Osteocyte (in vitro differentiated cells): ENCODE measurements around the gene DPF1. TPM values are rescaled to one million over a fixed set of nuclear protein-coding genes. Genes with fewer than 3 reads are reported as not detected.

Experiments
- DNase-seq: peaks from one replicate; pipeline ENCODE4 v3.0.0; 2021; ENCODE audit warnings: mixed read lengths; ENCODE audit not compliant: unreplicated experiment; ENCODE audit errors: extremely low spot score
- H3K27ac Mint-ChIP-seq: one replicate; pipeline ENCODE4 v1.8.0; 2021; ENCODE audit warnings: mild to moderate bottlenecking, mixed read lengths; ENCODE audit not compliant: unreplicated experiment
- H3K27me3 Mint-ChIP-seq: one replicate; pipeline ENCODE4 v1.8.0; 2021; ENCODE audit warnings: mixed read lengths; ENCODE audit not compliant: unreplicated experiment
- H3K36me3 Mint-ChIP-seq: one replicate; pipeline ENCODE4 v1.8.0; 2021; ENCODE audit warnings: mixed read lengths; ENCODE audit not compliant: unreplicated experiment
- H3K4me1 Mint-ChIP-seq: one replicate; pipeline ENCODE4 v1.8.0; 2021; ENCODE audit warnings: mixed read lengths; ENCODE audit not compliant: unreplicated experiment
- H3K4me3 Mint-ChIP-seq: one replicate; pipeline ENCODE4 v1.8.0; 2021; ENCODE audit warnings: mild to moderate bottlenecking, moderate library complexity, mixed read lengths; ENCODE audit not compliant: unreplicated experiment
- H3K9me3 Mint-ChIP-seq: one replicate; pipeline ENCODE4 v1.8.0; 2021; ENCODE audit warnings: mixed read lengths; ENCODE audit not compliant: unreplicated experiment
- CTCF ChIP-seq: fragments of 200-600 bp; sonication (generic); IDR thresholded peaks from 2 replicates; pipeline ENCODE4 v1.5.0; 2021; ENCODE audit warnings: antibody characterized with exemption, mild to moderate bottlenecking, moderate library complexity
- total RNA-seq: library from RNA; stranded (reverse); gene quantifications from 2 replicates; pipeline ENCODE4 v1.2.1, GENCODE V29; 2021

Gene DPF1
- total RNA-seq, 1 donor from 2014 or later = 2.2 TPM

- Mint-ChIP-seq H3K4me3 (no peak overlapping the region), H3K9me3 (no peaks in the 10 kb centered on the region), H3K27me3 (no peaks in the 10 kb centered on the region), H3K4me1 (peaks cover 2% of the 10 kb centered on the region), H3K36me3 (no peaks in the 10 kb centered on the region), H3K27ac (no peak overlapping the region)
- DNase-seq = no peak
- no peak for TF ChIP-seq CTCF
These were observed 5.8 kb downstream of the DPF1 start for GRCh38 chr19:38218204-38218603.

GRCh38 chr19:38216785-38217641 is 7.0 kb downstream of the DPF1 start:
- Mint-ChIP-seq H3K4me3 (no peak overlapping the region), H3K9me3 (no peaks in the 10 kb centered on the region), H3K27ac (no peak overlapping the region), H3K4me1 (peaks cover 2% of the 10 kb centered on the region), H3K27me3 (no peaks in the 10 kb centered on the region), H3K36me3 (no peaks in the 10 kb centered on the region)
- no peak for TF ChIP-seq CTCF
- no peak for DNase-seq

GRCh38 chr19:38213911-38214625 is 10.0 kb downstream of the DPF1 start:
- no peak overlapping the region for H3K4me3 Mint-ChIP-seq
- peaks cover 20% of the 10 kb centered on the region for H3K4me1 Mint-ChIP-seq
- DNase-seq = no peak
- TF ChIP-seq CTCF = no peak
- H3K27ac Mint-ChIP-seq = no peak overlapping the region
- H3K9me3 Mint-ChIP-seq = no peaks in the 10 kb centered on the region
- H3K36me3 Mint-ChIP-seq = no peaks in the 10 kb centered on the region
- H3K27me3 Mint-ChIP-seq = peaks cover 8% of the 10 kb centered on the region

- peaks cover 20% of the 10 kb centered on the region for H3K4me1 Mint-ChIP-seq
- H3K4me3 Mint-ChIP-seq = no peak overlapping the region
- DNase-seq = no peak
- no peaks in the 10 kb centered on the region for H3K36me3 Mint-ChIP-seq
- H3K9me3 Mint-ChIP-seq = no peaks in the 10 kb centered on the region
- TF ChIP-seq CTCF = no peak
- peaks cover 8% of the 10 kb centered on the region for H3K27me3 Mint-ChIP-seq
- H3K27ac Mint-ChIP-seq = no peak overlapping the region
These were observed 10.6 kb downstream of the DPF1 start for GRCh38 chr19:38213469-38213868.

GRCh38 chr19:38211766-38212165 is 12.3 kb downstream of the DPF1 start:
- TF ChIP-seq CTCF = no peak
- DNase-seq = no peak
- Mint-ChIP-seq H3K27me3 (peaks cover 8% of the 10 kb centered on the region), H3K27ac (no peak overlapping the region), H3K9me3 (no peaks in the 10 kb centered on the region), H3K36me3 (no peaks in the 10 kb centered on the region), H3K4me3 (no peak overlapping the region), H3K4me1 (peaks cover 20% of the 10 kb centered on the region)
